Measurements from ENCODE around the gene WNK1.
"Not testable (repeated sequence)": the region's sequence is repeated elsewhere in the genome, so short reads cannot be mapped to it uniquely, and the experiment has no call there.

WNK1 gene

DNA sequence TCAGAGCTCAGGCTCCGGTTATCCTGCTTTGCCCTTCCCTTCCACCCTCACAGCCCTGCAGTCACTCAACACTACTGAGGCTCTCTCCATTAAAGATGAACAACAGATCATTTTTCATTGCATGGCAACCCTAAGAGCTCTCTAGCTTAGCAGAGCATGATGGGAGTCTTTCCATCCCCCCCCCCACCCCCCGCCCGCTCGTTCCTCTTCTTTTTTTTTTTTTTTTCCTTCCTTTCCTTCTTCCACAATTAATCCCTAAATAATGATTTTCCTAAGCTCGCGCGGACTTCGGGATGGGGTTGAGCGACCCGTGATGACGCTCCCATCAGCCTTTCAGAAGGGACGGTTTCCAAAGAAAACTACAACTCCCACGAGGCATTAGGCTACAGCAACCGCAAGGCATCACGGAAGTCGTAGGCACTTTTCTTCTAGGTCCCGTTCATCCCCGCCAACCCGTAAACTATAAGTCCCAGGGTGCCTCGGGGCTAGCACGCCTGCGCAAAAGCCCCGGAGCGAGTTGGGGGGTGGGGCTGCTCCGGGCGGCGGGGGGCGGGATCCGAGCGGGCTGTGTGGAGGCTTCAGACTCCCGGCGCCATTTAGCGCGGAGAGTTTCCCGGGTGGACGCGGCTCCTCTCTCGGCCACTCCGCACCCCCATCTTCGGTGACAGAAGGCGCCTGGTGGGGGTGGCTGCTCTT lies at the start of gene WNK1:
WNK1 (plus strand) TSS at position 581 of the 696 bp plus-strand sequence. CDS start 987 bp downstream, outside the sequence.
- peak; percentile 99 for DNase-seq

DNA sequence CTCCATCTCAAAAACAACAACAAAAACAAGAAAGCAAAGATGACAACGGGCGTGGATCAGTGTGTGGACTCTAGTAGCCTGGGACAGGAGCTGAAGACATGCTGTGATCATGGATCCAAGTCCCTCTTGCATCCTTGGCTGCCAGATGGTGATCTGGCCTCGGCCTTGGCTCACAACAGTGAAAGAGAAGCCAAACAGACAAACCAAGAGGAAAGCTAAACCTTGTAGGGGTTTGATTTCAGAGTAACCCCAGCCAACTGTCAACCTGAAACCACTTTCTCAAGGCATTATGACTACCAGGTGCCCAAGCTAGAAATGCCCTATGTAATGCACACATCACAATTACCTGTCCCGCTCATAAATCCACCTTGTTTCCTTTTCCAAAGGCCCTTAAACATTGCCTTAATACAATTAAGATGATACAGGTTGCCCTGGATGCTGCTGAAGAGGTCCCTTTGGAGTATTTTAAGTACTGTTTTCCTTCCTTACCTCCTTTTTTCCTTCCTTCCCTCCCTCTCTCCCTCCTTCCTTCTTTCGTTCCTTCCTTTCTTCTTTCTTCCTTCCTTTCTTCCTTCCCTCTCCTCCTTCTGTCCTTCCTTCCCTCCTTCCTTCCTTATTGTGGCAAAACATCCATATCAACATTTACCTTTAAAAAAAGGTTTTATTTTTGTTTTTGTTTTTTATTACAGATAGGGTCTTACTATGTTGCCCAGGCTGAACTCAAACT lies 47.7 kb upstream of the WNK1 start:
- no peak for DNase-seq

DNA sequence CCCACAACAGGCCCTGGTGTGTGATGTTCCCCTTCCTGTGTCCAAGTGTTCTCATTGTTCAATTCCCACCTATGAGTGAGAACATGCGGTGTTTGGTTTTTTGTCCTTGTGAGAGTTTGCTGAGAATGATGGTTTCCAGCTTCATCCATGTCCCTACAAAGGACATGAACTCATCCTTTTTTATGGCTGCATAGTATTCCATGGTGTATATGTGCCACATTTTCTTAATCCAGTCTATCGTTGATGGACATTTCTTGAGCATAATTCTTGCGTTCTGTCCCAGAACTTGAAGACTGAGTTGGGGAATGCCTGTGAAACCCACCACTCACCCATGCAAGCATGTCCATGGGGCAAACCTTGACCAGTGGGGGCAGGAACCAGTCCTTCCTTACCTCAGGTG lies 44.3 kb upstream of the WNK1 start:
- not testable (repeated sequence) for DNase-seq

DNA sequence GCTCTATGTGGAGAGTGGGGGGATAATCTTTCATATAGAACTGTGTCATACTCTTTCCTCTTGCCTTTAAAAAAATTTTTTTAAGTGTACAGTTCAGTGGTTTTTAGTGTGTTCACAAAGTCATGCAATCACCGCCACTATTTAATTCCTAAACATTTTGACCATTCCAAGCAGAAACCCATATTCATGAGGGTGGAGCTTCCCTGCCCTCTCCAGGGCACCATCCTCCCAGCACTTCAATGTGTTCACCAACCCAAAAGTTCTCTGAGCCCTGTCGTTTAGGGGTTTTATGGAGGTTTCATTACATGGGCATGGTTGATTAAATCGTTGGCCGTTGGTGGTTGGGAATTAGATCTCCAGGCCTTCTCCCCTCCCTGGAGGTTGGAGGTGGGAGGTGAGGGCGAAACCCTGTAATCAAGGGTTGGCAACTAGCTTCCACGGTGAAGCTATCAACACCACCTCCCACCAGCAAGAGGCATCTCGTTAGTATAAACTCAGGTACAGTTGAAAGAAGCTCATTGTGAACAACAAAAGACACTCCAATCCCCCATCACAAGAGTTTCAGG lies 42.8 kb upstream of the WNK1 start:
- DNase-seq: no peak

DNA sequence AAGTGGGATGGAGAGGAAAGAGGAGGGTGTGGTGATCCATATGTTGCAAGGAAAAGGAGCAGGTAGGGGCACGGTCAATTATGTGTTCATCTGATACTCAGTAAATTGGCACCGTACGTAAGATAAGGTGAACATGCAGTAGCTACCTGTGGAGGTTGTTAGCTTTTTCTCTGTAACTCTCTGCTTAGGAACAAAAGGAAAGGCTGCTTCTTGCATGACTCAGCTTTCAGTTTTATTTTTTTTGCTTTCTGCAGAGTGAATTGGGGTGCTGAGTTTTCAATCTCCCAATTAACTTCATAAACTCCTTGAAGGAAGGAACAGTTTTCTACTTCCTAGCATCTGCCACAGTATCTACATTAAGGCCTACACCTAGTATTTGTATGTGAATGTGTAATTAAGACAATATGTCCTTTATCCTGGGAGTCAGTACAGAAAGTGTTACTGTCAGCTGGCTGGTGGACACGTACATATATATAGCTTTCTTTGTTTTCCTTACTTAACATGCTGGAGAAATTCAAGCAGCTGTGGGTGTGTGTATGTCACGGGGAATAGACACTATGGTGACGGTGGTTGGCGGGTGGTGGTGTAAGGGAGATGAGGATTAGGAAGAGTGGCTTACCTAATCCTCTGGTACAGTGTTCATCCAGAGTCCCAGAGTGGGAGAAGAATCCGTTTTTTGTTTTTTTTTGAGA lies 40.1 kb upstream of the WNK1 start:
- DNase-seq: no peak

DNA sequence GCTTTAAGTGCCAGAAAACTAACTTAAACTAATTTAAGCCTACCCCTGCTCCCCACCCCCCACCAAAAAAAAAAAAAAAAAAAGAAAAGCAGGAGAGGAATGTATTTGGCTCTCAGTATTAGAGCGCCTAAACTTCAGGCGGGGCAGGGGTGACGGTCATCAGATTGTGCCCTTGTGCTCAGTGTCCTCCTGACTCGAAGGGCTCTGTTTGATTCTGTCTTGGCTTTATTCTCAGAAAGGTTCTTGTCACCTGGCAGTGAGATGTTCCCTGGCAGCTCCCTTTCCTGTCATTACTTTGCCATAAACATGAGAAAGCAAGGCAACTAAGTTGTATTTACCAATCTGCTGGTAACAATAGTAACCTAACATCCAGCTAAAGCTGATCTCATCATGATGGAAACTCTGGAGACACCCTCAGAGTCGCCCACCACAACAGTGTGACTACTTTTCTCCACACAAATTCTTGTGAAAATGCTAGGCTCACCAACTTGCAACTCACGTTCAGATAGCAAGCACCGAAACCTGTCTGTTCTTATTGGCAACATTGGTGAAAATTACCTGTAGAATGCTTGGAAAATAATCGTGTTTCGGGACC lies 39.0 kb upstream of the WNK1 start:
- no peak for DNase-seq

DNA sequence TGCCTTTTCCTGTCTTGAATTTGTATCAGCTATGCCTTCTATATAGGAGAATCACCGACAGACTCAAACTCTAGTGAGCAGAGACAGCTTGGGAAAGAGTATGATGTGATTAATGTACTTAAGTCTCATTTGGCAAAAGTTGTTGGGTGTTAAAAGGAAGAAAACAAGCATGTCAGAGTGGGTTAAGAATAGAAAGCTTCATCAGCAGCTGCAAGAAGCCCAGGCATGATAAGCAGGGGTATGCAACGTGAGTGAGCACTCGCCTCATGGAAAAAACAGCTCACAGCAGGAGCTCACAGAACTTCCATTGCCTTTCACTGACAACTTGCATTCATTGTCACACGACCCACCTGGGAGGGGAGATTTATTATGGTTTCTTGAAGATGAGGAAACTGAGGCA lies 35.9 kb upstream of the WNK1 start:
- DNase-seq: peak; percentile 87

DNA sequence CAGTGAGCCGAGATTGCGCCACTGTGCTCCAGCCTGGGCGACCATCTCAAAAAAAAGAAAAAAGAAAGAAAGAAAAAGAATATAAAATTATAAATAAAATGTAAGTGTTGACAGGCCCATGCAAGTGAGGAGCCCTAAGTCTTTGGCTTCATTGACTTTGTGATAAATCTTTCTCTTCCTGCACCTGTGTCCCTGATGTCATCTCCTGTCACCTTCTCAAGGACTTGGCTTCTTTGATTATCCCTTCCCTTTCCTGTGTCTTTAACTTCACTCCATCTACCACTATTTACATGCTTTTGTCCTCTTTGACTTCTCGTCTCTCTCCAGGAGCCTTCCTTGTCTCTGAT lies 33.6 kb upstream of the WNK1 start:
- DNase-seq: no peak

DNA sequence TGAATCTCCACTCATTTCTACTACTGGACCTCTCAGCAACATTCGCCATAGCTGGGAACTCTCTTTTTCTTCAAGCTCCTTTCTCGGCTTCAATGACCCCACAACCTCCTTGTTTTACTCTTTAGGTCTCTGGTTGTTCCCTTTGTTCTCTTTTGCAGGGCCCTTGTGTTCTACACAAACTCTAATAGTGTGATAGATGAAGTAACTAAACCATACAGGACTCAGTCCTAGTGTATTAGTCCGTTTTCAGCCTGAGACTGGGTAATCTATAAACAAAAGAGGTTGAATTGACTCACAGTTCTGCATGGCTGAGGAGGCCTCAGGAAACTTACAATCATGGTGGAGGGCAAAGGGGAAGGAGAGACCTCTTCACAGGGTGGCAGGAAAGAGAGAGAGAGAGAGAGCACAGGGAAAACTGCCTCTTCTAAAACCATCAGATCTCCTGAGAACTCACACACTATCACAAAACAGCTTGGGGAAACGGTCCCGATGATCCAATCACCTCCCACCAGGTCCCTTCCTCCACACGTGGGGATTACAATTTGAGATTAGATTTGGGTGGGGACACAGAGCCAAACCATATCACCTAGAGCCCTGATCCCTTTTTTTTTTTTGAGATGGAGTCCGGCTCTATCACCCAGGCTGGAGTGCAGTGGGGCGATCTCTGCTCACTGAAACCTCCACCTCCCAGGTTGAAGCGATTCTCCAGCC lies 32.0 kb upstream of the WNK1 start:
- no peak for DNase-seq

DNA sequence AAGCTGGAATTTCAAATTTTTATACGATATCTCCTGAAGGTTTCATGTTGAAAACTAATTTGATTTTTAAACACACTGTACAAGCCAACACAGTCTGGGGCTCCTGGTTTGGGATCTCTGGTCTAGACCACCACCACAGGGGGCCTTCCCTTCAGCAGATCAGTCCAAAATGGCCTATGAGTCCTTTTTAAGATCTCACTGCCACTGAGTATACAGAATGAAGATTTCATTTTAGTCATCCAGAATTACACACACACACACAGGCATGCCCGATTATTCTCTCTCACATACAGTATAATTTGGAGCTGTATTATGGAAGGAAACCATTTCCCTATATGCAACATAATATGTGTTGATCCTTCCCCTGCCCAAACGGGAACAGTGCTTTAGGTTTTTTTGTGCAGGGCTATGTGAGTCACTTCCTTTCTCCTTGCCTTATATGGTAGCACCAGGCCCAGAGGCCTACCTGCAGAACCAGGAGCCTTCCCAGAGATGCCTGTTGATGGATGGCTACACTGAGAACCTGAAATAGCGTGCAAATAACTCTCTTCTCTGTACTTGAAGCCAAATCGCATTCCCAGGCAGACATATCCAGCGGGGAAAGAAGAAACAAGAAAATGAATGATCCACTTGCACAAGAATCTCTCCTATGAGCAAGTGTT lies 28.1 kb upstream of the WNK1 start:
- peak; percentile 43 for DNase-seq

DNA sequence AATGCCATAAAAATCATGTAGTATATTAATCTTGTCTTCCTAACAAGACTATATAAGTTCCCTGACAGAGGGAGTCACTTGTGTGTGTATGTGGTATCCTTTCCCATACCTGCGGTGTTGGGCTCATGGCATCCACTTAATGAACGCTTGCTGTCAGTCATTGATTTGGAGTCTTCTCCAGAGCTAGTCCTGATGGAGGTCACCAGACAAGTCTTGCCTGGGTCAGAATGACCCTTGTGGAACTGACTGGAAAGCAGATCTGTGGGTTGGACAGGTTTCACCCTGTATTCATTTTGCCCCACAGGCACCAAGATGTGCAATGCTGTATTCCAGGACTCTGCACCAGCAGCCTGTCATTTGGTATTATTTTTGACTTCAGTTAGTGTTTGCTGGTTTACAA lies 27.3 kb upstream of the WNK1 start:
- DNase-seq: no peak

DNA sequence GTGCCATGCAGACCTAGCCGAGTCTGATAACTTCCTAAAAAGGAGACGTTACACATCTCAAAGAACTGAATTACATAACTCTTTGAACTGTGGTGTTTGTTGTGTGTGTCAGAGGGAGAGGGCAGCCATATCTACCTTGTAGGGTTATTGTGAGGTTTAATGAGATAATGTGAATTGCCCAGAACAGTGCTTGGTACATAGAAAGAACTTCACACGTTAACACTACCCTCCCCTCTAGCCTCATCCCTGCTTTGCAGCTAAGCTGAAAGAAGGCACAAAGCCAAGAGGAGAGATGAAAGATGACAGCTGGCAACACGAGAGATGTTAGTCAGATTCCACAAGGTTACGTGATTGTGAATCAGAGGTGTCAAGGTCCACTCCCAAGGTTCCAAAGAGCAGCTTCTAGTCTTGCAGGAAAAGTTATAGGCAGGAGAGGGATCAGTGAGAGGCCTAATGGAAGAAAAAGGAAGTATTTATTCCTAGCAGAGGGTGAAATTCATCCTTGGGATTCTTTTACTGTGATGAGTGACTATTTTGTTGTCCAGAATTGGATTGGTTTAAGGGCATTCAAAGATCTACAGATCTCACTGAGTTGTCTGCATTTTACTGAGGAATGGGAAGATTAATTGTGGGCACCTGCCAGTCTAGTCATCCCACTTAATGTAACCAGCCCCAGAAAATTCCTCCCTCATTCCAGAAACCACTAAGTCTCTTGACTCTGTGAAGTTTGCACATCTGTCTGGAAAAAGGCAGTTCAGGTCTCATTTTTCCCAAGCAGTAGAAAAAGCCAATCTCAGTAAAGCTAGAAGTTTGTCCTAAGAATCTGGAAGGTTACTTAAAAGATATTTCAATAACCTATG lies 25.9 kb upstream of the WNK1 start:
- peak; percentile 53 for DNase-seq

DNA sequence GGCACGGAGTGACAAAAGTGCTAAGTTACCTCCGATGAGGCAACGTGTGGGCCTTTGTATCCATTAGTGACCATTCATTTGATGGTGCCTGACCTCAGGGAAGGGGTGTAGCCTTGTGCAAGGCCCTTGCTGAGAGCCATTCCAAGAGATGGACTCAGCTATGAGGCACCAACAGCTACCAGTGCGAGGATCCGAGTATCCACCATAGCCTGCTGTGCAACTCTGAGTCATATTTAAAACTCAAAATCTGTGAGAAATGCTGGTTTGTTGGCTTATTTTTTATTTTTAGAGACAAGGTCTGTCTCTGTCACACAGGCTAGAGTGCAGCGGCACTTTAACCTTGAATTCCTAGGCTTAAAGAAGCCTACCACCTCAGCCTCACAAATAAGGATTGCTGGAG lies 25.1 kb upstream of the WNK1 start:
- no peak for DNase-seq

DNA sequence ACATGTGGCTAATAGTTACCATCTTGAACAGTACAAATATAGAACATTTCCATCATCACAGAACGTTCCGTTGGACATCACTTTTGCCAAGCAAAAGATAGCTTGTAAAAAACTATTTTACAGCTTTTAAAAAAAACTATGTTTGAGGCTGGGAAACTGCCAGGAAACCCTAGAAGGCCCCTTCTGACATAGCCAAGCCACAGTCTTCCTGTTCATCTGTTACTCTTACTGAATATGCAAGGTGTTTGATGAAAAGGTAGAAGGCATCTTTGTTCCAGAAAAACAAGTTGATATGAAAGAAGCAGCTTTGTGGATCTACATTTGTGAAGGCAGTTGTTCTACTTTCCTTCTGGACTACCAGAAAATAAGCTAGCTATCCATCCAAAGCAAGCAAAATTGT lies 23.6 kb upstream of the WNK1 start:
- DNase-seq: peak; percentile 46

DNA sequence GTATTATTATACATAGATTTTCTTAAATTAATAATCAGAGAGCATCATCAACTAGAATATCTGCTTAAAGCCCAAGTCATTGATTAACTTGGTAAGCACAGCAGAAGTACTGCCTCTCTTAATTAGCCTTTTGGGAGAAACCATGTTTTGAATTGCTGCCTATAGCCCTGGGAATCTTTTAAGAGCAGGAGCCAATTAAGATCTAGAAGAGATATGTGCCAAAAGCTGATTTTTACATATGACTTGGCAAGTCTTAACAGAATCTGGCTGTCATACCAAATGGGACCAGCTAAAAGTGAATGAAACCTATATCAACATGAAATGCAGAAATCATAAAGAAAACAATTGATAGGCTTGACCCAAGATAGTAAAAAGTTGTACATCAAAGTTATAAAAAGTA lies 23.2 kb upstream of the WNK1 start:
- DNase-seq: no peak

DNA sequence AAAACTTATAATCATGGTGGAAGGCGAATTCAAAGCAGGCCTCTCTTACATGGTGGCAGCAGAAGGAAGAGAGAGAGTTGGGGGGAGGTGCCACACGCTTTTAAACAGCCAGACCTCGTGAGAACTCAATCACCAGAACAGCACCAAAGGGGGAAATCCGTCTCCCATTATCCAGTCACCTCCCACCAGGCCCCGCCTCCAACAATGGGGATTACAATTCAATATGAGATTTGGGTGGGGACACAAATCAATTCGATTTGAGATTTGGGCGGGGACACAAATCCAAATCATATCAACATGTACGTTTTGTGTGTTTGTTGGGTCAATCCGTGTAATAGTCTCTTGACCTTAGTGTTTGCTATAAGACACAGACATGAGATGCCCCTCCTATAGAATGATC lies 21.8 kb upstream of the WNK1 start:
- DNase-seq: no peak

DNA sequence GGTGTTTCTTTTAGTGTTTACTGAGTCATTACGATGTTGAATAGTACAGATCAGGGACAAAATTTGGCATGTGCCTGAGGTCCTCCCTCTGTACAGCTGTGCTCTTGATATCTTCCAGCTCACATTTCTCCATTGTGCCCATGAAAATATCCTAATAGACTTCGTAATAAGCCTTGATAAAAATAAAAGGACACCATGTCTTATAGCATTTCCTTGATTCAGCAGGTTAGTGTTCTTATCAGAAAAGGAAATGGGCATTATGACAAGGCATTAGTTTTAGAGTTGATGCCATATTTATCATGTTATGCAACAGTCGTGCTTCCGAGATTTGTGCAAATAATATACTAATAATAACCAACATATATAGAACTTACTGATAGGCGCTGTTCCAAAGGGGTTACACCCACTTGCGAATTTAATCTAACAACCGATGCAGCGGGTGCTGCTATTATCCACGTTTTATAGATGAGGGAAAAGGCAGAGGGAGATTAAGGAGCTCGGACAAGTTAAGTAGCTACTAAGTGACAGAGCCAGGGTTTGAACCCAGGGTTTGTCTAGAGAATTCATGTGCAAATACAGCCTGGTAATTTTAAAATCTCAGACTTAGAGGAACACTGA lies 15.1 kb upstream of the WNK1 start:
- no peak for DNase-seq

DNA sequence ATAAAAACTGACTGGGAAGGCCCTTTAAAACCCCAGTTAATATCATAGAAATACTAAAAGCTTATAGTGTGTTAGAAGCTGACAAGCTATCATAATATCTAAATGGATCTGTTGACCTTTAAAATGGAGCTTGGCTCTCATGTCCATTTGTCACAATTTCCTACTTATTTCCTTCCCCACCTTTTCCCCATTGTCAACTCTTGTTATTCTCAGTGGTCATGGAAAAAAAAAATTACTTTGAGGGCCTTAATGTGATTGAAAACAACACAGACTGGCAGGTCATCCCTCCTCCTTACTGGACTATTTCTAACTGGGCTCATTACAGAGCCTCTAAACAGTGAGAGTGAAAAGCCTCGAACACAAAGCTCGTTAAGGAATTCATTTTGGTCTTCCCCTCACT lies 13.7 kb upstream of the WNK1 start:
- DNase-seq: no peak

DNA sequence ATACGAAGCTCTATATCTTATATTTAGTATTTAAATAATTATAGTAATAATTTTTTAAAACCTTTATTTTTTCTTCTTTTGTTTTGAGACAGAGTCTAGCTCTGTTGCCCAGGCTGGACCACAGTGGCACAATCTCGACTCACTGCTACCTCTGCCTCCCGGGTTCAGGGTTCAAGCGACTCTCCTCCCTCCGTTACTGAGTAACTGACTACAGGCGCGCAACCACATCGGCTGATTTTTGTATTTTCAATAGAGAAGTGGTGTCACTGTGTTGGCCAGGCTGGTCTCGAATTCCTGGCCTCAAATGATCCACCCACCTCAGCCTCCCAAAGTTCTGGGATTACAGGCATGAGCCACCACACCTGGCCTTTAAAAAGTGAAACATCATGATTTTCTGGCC lies 13.0 kb upstream of the WNK1 start:
- DNase-seq: no peak

DNA sequence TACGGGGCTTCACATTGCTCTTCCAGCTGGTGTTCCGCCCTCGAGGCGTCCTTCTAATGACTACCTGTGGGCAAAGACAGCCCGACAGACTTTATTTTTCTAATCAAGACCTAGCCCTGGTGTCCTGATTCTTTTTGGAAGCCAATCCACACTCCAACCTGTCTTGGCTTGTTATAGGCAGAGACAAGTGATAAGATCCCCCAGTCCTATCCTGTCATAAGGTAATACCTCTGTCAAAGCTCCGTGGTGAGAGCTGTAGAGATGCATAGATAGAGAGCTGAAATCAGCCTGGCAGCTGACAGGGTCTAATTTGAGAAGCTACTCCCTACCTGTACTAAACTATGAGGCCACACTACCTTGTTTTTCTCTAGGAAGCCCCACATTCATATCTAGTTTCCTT lies 11.5 kb upstream of the WNK1 start:
- DNase-seq: peak; percentile 0

DNA sequence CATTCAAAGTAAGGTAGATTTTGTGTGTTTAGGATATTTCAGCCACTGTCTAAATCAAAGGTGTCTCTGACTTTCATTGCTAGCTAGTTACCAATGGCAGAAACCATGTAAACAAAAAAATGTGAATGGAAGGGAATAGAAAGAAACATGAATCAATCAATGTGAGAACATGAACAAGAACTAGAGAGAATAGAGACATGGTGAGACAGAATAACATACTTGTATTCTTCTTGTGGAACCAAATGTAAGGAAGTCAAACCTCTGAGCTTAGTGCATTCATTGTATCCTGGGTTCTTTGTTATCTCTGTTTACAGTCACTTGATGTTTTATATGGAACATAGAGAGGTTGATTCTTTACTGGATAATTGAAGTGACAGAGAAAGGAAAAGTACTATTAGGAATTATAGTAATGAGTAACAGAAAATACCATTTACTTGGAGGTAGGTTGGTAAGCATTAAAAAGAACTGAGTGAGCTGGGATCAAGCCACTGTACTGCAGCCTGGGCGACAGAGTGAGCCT lies 2.6 kb upstream of the WNK1 start:
- peak; percentile 28 for DNase-seq
